HG02840 (cell line): Measurements from ENCODE around the gene HBG1.
"Not testable (repeated sequence)": the region's sequence is repeated elsewhere in the genome, so short reads cannot be mapped to it uniquely, and the experiment has no call there.

Source experiments
- ATAC-seq: cut with Tn5 transposase; IDR thresholded peaks from one replicate; pipeline ENCODE4 v1.9.1; 2021; ENCODE audit warnings: mild to moderate bottlenecking, moderate library complexity, moderate number of reproducible peaks; ENCODE audit not compliant: unreplicated experiment, low FRiP score

Gene HBG1

GRCh38 chr11:5250543-5251204 lies 1.0 kb upstream of the HBG1 start:
- no peak for ATAC-seq

DNA sequence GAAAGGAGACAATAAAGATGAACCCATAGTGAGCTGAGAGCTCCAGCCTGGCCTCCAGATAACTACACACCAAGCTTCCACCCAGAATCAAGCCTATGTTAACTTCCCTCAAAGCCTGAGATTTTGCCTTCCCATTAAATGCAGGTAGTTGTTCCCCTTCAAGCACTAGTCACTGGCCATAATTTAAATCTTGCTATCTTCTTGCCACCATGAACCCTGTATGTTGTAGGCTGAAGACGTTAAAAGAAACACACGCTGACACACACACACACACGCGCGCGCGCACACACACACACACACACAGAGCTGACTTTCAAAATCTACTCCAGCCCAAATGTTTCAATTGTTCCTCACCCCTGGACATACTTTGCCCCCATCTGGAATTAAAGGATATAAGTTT lies 1.2 kb downstream of the HBG1 start:
- ATAC-seq: not testable (repeated sequence)

DNA sequence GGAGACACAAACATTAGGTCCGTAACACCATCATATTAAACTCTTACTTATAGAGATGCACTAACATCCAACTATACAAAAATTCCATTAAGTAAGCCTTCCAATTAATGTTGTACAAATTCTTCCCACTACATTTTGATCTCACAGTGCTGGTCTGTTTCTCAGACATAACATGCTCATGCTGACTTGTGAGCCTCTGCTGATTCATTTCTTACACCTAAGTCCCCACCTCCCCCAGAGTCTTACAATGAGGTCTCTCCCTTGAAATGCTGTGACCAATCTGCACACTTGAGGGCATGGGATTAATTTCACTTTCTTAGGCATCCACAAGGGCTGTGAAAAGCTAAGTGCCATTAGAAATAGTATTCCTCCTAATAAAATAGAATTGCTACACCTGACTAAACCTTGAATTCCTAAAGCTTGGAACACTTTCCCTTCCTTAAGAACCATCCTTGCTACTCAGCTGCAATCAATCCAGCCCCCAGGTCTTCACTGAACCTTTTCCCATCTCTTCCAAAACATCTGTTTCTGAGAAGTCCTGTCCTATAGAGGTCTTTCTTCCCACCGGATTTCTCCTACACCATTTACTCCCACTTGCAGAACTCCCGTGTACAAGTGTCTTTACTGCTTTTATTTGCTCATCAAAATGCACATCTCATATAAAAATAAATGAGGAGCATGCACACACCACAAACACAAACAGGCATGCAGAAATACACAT lies 2.0 kb downstream of the HBG1 start:
- ATAC-seq: no peak

- no peak for ATAC-seq
These were observed 2.7 kb downstream of the HBG1 start for GRCh38 chr11:5246772-5247471.

GRCh38 chr11:5245155-5245554 lies 4.5 kb downstream of the HBG1 start:
- ATAC-seq: no peak

DNA sequence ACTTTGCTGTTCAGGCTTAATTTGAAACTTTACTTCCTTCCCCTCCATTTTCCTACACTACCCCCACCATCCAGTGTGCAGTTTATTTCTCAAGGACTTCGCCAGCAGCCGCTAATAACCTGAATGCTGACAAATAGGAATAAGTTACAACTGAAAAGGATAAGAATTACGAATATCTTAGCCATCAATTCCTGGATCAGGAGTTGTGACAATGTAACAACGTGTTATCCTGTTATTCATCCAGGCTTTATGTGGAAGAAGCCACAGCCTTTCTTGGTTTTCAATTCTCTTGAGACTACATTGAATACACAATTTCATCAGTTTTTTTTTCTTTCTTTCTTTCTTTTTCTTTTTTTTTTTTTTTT lies 5.9 kb downstream of the HBG1 start:
- ATAC-seq: no peak

GRCh38 chr11:5242933-5243815 lies 6.5 kb downstream of the HBG1 start:
- no peak for ATAC-seq

DNA sequence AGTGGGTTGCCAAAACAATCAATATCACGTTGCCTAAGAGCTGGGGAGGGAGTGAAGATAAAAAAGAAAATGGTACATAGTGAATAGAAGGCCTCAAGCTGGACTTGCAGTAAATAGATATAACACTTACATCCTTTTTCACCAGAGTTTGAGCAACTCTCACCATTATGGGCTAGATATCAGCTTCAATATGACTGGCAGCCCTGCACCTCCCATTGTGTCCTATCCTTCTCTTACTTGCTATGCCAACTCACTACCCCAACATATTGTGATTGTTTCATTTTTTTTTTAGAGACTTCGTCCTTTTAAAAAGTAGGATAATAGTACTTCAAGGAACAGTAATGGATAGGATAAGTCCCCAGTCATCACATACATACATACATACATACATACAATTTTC lies 7.4 kb downstream of the HBG1 start:
- no peak for ATAC-seq

GRCh38 chr11:5241458-5241857 lies 8.2 kb downstream of the HBG1 start:
- no peak for ATAC-seq

DNA sequence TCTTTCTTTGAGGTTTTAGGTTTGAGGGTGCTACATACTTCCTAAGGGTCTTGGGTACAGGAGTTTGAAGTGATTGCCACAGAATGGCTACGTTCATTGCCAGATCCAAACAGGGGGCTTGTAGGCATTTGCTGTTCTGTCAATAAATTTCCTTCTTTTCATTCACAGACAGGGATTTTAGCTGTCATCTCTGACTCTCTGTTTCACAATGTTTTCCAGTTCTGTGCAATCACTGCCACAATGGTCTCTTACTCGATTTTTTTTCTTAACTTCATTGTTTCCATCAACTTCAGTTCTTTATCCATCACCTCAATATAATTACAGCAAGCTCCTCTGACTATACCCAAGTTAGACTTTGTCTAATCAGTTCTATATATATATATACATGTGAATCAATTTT lies 9.2 kb downstream of the HBG1 start:
- ATAC-seq: no peak

- ATAC-seq: no peak
These were observed 9.6 kb downstream of the HBG1 start for GRCh38 chr11:5240056-5240455.

DNA sequence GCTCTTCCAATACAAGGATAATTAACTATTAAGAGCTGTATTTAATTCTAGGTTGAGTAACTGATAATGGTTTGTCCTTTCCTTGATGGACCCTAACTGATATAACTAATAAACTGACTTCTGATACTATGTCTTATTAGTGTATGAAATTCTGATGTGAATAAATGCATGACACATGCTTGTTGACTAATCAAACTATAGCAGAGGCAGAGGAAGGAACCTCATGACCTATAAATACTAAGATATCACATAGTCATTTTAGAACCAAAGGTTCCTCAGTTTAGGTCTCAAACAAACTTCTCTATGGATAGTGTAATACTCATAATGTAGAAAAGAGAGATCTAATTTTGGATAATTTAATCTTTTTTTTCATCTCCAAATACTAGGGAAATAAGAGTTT lies 10.6 kb downstream of the HBG1 start:
- ATAC-seq: no peak

DNA sequence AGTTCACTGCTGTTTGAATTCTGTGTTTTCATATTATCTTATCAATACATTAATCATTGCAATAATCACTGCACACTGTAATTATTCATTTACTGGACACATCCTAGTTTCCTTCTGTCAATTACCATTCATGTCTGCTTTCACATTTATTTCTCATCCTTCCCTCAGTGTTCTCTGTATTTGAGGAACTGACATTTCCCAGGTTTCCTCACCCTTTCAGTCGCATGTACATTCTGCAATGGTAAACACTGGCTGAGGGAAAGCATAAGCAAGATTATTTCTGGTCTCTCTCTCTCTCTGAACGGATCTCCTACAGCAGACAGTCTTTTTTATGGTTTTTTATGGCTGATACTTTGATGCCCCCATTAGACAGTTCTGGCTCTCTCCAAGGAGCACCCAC lies 11.2 kb downstream of the HBG1 start:
- ATAC-seq: no peak

DNA sequence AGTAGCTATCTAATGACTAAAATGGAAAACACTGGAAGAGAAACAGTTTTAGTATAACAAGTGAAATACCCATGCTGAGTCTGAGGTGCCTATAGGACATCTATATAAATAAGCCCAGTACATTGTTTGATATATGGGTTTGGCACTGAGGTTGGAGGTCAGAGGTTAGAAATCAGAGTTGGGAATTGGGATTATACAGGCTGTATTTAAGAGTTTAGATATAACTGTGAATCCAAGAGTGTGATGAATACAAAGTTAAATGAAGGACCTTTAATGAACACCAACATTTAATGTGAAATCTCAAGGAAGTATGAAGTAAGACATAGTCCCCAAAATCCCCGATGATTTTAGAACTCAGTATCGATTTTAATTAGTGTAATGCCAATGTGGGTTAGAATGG lies 12.2 kb downstream of the HBG1 start:
- ATAC-seq: no peak

DNA sequence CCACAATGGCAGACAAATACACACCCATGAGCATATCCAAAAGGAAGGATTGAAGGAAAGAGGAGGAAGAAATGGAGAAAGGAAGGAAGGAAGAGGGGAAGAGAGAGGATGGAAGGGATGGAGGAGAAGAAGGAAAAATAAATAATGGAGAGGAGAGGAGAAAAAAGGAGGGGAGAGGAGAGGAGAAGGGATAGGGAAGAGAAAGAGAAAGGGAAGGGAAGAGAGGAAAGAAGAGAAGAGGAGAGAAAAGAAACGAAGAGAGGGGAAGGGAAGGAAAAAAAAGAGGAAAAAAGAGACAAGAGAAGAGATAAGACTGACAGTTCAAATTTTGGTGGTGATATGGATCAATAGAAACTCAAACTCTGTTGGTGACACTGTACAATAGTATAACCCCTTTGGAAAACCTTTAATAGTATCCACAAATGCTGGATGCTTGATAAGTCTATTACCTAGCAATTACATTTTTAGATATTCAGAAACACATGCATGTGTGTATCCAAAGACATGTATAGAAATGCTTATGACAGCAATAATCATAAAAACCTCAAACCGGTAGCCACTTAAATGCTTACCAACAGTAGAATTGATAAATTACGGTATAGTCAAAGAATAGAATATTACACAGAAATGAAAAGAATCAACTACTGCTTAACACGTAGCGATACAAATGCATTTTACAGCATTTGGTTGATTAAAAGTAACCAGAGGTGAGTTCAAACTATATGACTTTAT lies 14.1 kb downstream of the HBG1 start:
- ATAC-seq: no peak

GRCh38 chr11:5234381-5234834 lies 15.2 kb downstream of the HBG1 start, which contains the start of gene HBD:
Gene HBD, minus strand, starts transcription at chr11:5234483. Its CDS starts 50 bp downstream, at chr11:5234433.
- no peak for ATAC-seq

DNA sequence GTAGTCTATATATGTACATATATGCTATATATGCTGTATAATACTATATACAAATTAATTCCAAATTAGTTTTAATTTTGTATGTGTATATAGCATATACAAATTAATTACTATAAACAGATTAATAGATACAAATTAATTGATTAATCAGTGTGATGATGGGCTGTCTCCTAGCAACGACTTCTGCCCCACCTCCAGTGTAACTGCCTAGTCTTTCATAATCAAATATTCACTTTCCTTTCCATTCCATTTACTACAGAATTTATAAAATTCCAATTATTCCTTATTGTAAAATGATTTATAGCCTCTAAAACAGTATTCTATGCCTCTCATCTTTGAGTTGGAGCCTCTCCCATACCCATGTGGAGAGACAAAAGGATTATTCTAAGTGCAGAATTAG lies 16.4 kb downstream of the HBG1 start:
- ATAC-seq: no peak

DNA sequence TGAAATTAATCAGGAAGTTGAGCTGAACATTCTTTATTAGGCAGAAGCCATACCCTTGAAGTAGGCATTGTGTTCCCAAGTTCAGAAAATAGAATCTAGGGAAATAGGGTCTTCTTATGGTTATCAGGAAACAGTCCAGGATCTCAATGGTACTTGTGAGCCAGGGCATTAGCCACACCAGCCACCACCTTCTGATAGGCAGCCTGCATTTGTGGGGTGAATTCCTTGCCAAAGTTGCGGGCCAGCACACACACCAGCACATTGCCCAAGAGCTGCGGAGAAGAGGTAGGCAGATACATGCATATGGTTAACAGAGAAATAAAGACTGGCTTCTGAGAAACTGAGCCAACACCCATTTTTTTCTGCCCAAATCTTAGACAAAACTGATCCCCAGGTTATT lies 16.8 kb downstream of the HBG1 start:
- ATAC-seq: no peak

DNA sequence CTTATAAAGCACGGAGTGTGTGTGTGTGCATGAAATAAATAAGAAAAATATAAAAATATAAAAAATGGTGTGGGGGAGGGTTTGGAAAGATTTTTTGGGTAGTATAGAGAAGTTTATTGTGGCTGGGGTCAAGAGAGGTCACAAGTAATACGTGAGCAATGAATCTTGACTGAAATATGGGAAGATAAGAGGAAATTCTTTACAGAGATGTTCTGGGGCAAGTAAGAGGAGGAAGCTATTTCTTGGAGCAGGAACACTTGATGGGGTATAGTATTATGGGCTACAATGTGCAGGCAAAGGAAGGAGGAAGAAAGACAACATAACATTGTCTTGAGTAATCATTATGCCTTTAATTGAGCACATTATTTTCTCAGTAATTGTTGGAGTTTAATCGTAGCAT lies 17.5 kb downstream of the HBG1 start:
- ATAC-seq: no peak

DNA sequence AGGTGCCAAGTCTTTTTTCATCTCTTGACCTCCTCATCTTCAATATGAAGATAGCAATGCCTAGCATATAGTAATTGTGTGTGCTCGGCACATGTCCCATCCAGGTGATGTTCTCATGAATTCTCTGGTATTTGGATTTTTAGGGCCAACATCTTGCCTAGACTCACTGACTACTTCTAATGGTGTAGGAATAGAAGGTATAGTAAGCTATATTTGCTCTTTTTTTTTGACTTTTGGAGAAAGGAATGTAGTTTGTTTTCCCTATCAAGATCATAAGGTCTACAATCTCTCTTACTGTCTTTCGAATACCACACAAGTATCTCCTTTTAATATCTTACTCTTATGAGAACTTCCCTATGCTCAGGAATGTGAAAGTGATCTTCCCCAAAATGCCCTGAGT lies 18.5 kb downstream of the HBG1 start:
- no peak for ATAC-seq
